Stimulated activated CD8-positive, alpha-beta memory T cell treated with anti-CD3 and anti-CD28 coated beads, Interleukin-7, amount 100 ng/mL, for 48 hours (primary cell): ENCODE results near the gene SLC49A4.

Experiments used
- DNase-seq, 2 donors: peaks; one replicate each; pipeline ENCODE4 v3.0.0-alpha.2; 2020; ENCODE audit warnings: low read depth in 1 of 2; ENCODE audit errors: extremely low read depth in 1 of 2

SLC49A4 gene

DNA sequence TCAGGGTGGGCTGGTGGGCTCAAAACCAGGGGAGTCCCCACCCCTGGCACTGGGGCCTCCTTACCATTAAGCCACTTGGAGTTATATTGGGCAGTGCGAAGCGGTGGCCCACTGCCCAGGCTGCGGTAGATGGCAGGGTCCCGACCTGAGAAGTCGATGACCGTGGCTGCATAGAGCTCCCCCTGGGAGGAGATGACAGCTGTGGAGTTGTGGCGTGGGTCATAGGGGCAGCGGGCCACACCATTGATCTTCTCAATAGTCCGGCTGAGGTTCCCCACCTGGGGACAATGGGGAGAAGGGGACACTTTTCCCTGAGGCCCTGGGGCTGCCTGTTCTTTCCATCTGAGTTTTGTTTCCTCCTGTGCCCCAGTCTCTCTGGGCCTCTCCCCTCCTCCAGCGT, 132.9 kb downstream of the SLC49A4 start:
- DNase-seq = no peak

DNA sequence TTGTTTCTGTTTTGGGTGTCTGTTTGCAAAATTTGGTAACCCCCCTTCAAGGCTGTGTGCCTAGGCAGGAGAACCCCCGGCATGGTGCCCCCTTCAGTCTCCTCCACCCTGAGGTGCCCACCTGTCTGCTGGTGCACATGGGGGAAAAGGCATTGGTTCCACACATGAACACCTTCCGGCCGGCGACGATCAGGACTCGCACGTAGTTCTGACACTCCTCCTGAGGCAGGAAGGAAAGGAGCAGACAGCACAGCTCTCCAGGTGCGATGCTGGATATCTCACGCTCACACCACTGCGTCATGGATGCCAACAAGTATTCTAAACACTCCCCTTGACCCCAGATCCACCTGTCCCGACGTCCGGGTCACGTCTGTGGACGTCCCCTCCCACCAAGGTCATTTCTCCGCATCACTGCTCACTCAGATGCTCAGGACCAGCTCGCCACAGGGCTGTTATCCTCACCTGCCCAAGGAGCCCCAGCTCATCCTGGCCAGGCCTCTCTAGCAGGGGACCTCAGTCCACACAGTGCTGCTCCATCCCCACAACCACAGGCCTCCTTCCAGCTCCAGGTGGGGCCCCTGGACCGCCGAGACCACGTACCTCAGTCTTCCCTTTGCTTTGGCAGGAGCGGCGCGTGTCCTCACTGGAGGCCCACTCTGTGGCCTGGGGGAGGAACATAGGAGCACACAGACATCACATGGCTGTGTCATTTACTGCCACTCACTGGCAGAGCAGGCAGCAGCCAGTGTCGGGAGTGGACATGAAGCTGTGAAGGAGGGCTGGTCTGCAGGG, 133.7 kb downstream of the SLC49A4 start:
- no peak for DNase-seq

DNA sequence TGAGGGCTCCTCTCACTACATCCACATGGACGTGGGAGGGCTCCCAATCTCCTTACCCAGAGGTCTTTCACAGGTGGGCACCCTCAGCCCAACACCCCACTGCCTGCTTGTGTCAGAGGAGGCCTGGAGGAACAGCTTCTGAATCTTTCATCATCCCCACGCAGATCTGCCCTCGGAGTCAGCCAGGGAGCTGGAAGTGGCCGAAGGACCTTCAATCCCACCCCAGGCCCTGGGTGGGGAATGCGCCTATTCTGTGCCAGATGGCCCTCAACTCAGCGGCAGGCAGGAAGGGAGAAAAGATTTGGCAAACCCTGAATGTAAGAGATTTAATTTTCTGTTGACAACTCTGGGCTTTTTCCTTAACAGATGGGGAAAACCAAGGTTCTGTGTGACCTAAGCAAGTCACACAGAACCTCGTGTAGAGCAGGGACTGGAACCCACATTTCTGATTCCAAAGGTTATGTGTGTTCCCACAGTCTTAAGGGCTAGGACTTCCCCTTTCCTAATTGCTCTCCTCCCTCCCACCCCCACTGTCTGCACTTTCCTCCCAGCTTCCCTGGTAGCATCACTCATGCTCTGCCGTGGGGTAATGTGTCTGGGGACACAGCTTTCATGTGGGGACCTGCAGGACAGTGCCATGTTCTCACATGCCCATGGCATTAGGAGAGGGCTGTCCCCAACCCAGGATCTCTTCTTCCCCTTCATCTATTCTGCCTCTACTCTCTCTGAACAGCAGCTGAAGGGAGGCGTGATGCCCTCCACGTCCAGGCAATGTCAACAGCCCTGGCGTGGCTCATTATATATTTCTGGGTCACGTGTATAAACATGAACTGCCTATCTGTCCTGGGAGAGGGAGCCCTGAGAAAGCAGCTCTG, 134.6 kb downstream of the SLC49A4 start:
- DNase-seq = no peak

DNA sequence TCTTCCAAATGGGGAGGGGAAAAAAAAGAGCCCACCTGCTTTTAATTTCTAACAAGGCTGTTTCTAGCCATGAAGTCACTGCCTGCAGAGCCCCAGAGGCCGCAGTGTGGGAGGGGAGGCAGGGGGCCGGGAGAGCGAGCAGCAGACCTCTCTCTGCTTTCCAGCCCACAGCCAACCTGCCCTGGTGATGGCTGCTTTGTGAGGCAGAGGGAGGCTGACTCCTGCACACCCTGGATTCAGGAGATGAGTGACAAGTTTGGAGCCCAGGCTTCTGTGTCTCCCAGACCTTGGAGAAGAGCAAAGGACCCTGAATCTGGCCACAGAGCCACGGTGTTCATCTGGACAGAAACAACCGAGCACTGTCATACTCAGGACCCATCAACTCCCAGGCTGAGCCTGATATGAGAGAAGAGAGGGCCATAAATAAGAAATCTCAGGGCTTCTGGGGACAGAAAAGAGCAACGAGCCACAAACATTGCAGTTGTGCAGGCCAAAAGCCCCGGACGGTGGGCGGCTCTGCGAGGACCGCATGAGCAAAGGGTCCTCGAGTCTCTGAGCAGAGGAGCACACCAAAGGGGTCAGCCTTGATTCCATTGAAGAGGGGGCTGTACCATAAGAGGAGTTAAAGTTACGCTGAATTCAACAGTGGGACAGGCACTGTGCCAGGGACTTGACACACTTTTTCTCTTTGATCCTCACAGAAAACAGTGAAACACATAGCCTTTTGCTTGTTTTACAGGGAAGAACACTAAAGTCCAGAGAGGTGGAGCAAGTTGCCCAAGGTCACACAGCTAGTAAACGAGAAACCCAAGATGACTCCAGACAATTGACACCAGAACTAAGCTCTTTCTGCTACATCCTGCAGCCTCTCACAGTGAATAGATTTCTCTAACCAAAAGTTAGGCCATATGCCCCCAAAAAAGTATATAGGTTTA, 135.5 kb downstream of the SLC49A4 start:
- DNase-seq = no peak
